ENCODE results near the gene CDT1.
A peak's percentile ranks its signal among the peaks of the same experiment; 100 is the strongest.

The CDT1 gene

DNA sequence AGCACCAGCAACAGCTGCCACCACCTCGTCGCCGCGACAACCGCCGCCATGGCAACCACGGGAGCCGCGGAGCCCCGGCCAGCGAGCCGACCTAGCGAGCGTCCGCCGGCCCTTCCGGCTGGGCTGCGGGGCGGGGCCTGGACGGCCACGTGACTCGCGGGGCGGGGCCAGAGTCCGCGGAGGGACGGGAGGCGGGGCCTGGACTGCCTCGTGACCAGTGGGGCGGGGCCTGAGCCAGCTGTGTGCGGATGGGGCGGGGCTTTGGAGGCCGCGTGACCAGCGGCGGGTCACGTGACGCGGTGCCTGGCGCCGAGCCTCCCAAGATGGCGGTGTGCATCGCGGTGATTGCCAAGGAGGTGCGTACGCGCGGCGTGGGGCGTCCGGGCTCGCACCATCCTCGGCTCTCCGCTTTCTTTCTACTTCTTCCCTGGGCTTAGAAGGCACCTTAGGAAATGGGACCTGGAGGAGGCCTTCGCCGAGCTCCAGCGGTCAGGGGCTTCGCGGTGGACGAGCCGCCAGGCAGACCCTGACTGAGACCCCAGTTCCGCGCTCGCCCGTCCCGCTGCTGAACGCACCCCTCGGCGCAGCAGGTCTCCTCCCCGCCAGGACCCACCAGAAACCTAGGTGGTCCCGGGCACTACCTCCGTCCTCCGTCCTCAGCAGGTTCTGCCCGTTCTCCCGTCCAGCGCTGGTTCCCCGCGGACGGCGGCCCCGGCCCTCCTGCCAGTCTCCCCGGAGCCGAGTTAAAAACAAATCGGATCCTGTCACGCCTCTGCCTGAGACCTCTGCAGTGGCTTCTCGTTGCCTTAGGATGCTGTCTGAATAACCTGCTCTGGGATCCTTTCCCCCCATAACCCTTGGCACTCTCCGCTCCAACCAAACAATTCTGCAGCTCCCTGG lies 53.5 kb downstream of the CDT1 start, which contains the start of the genes GALNS and TRAPPC2L:
Gene GALNS (minus strand): TSS at position 120 of the 900 bp plus-strand sequence. CDS start 70 bp downstream, at position 50.
Gene TRAPPC2L (plus strand): TSS at position 300 of the 900 bp plus-strand sequence. CDS start 24 bp downstream, at position 324.
- H3K9ac ChIP-seq (ENCODE audit: low read length), result peak within 1 kb of the TSS; percentile 89
- H3K79me1 ChIP-seq (ENCODE audit: low read length), result peaks cover 9% of the 10 kb centered on the region
- H3K23ac ChIP-seq (ENCODE audit: low read length), result peak within 1 kb of the TSS; percentile 85
- no peak within 1 kb of the TSS for H2BK15ac ChIP-seq (replicated peaks; ENCODE audit: low read depth)
- no peak within 1 kb of the TSS for H4K5ac ChIP-seq (ENCODE audit: low read length)
- no peaks in the 10 kb centered on the region for H3K27me3 ChIP-seq (ENCODE audit: insufficient read depth, low read length, poor library complexity)
- no peaks in the 10 kb centered on the region for H3K79me2 ChIP-seq (ENCODE audit: control insufficient read depth, insufficient read depth, low read length)
- no CpG with 5 or more reads among the region's 87 CpGs for WGBS (ENCODE audit: extremely low coverage, insufficient coverage, low lambda C conversion rate)
- no peak within 1 kb of the TSS for H3K27ac ChIP-seq (ENCODE audit: low read depth, low read length)
- H3K4me3 ChIP-seq (ENCODE audit: low read length), result peak within 1 kb of the TSS; percentile 94
- H2BK5ac ChIP-seq (ENCODE audit: low read length), result no peak within 1 kb of the TSS
- H3K4me1 ChIP-seq (ENCODE audit: control insufficient read depth, low read depth, low read length), result peaks cover 2% of the 10 kb centered on the region
- DNase-seq, result peak; percentile 95
- H3K18ac ChIP-seq (ENCODE audit: low read length), result peak within 1 kb of the TSS; percentile 2
- H3K56ac ChIP-seq (ENCODE audit: low read length), result peak within 1 kb of the TSS; percentile 96
- H3K4me2 ChIP-seq (ENCODE audit: low read length), result peak within 1 kb of the TSS; percentile 85
- no peak within 1 kb of the TSS for H3K4ac ChIP-seq (ENCODE audit: low read depth, low read length)
- H3K36me3 ChIP-seq (ENCODE audit: control insufficient read depth, insufficient read depth, low read length), result no peaks in the 10 kb centered on the region
- H2AK5ac ChIP-seq (ENCODE audit: low read length), result no peak within 1 kb of the TSS
- no peak within 1 kb of the TSS for H2BK120ac ChIP-seq (ENCODE audit: low read depth, low read length)
- H4K8ac ChIP-seq (ENCODE audit: low read depth, low read length), result no peak within 1 kb of the TSS

DNA sequence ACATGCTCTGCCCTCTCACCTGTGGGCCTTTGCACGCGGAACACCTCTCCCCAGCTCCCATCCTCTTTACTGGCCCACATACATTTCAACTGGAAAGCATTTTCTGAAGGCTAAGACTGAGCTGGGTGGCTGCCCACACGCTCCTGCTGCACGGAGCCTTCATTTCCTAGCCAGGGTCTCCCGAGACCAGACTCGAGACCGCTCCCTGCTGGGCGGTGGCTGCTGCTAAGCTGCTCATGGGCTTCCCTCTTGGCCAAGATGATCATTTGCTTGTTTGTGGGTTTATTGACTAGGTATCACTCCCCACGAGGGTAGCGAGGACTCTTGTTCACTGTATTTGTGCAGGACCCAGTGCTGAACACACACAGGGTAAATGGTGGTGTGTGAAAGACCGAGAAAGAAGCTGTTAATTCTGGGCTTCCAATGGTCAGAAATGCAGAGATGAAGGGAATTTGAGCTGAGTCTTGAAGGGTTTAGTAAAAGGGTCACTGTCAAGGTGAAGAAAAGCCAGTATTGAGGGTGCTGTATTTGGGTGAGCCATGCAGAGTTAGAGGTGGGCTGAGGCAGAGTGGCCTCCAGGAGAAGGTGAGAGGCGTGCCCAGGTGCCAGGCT lies 54.2 kb downstream of the CDT1 start:
- no peak overlapping the region for H3K27ac ChIP-seq (ENCODE audit: low read depth, low read length)
- no peaks in the 10 kb centered on the region for H3K79me2 ChIP-seq (ENCODE audit: control insufficient read depth, insufficient read depth, low read length)
- H3K18ac ChIP-seq (ENCODE audit: low read length), result no peak overlapping the region
- peak; percentile 83 for DNase-seq
- no peak overlapping the region for H3K4ac ChIP-seq (ENCODE audit: low read depth, low read length)
- peak overlapping the region; percentile 94 for H3K4me3 ChIP-seq (ENCODE audit: low read length)
- no peak overlapping the region for H2BK15ac ChIP-seq (replicated peaks; ENCODE audit: low read depth)
- no peak overlapping the region for H4K8ac ChIP-seq (ENCODE audit: low read depth, low read length)
- H3K27me3 ChIP-seq (ENCODE audit: insufficient read depth, low read length, poor library complexity), result no peaks in the 10 kb centered on the region
- no peak overlapping the region for H2BK5ac ChIP-seq (ENCODE audit: low read length)
- H2AK5ac ChIP-seq (ENCODE audit: low read length), result no peak overlapping the region
- peak overlapping the region; percentile 89 for H3K9ac ChIP-seq (ENCODE audit: low read length)
- H2BK120ac ChIP-seq (ENCODE audit: low read depth, low read length), result no peak overlapping the region
- peak overlapping the region; percentile 85 for H3K4me2 ChIP-seq (ENCODE audit: low read length)
- H3K79me1 ChIP-seq (ENCODE audit: low read length), result peaks cover 9% of the 10 kb centered on the region
- WGBS (ENCODE audit: extremely low coverage, insufficient coverage, low lambda C conversion rate), result no CpG with 5 or more reads among the region's 12 CpGs
- H3K4me1 ChIP-seq (ENCODE audit: control insufficient read depth, low read depth, low read length), result peaks cover 2% of the 10 kb centered on the region
- H3K23ac ChIP-seq (ENCODE audit: low read length), result no peak overlapping the region
- no peak overlapping the region for H4K5ac ChIP-seq (ENCODE audit: low read length)
- H3K56ac ChIP-seq (ENCODE audit: low read length), result peak overlapping the region; percentile 96
- H3K36me3 ChIP-seq (ENCODE audit: control insufficient read depth, insufficient read depth, low read length), result no peaks in the 10 kb centered on the region
